ENCODE data around the gene OTUB2.

- no peak for TF ChIP-seq TAF1 (IDR thresholded peaks at IDR 0.05; ENCODE audit: low read depth, low read length)
- TF ChIP-seq POLR2AphosphoS5 (IDR thresholded peaks at IDR 0.05; ENCODE audit: low read depth, low read length) = no peak
- TF ChIP-seq POLR2A (IDR thresholded peaks at IDR 0.05; ENCODE audit: low read depth, low read length) = no peak
- TF ChIP-seq SPI1 (IDR thresholded peaks at IDR 0.05; ENCODE audit: low read depth, low read length) = no peak
- TF ChIP-seq PAX5 (IDR thresholded peaks at IDR 0.05; ENCODE audit: insufficient read depth, low read length, severe bottlenecking) = no peak
Measured at GRCh38 chr14:94001016-94001415, 25.1 kb upstream of the OTUB2 start.
